K562 (cell line): ENCODE data around the gene MTG1. TPM values are rescaled to one million over a fixed set of nuclear protein-coding genes. Genes with fewer than 3 reads are reported as not detected.

Experiments used
- ATAC-seq: fragments of 200-7000 bp; cut with Tn5 transposase; 3 replicates; pipeline ENCODE4 v1.9.1; 2020; ENCODE audit warnings: moderate library complexity
- BruUV-seq: library from RNA; stranded (reverse); fragments of 400-500 nt; replicated peaks from 2 replicates; lab custom pipeline; 2021; lab: Mats Ljungman, UMichigan
- CTCF ChIA-PET: fragments of 300-600 bp; formaldehyde crosslinking; extraction: SDS; loops from one replicate; lab custom pipeline; 2021; ENCODE audit warnings: low intra/inter-chr PET ratio; lab: Yijun Ruan, JAX
- POLR2A ChIA-PET: fragments of 300-600, 350-650 bp; sonication (Branson Sonifier 250); formaldehyde crosslinking; extraction: SDS; loops from one replicate; lab custom pipeline; 2021; ENCODE audit warnings: antibody characterized with exemption, inconsistent platforms; lab: Yijun Ruan, JAX
- DNase-seq, 4 experiments: peaks; one replicate each; pipeline versions ENCODE4 v3.0.0 to v3.0.0-alpha.2; 2011 to 2018; ENCODE audit warnings: low spot score in 3 of 4, mixed read lengths in 3 of 4; ENCODE audit errors: extremely low read depth in 1 of 4
- FAIRE-seq: peaks from 2 replicates; lab custom pipeline; 2011; peaks lifted over from hg19 to GRCh38; lab: Jason Lieb, UNC
- H2AFZ ChIP-seq: 2 replicates; pipeline ENCODE4 v1.6.0; 2011; ENCODE audit warnings: low read depth, low read length, control low read depth, inconsistent platforms
- H3K27ac ChIP-seq: fragments of 200-600 bp; 3 replicates; pipeline ENCODE4 v1.8.0; 2011; ENCODE audit warnings: low read depth, mild to moderate bottlenecking, control low read depth, inconsistent platforms, low read length, moderate library complexity, mixed read lengths; ENCODE audit errors: extremely low read depth
- H3K27me3 ChIP-seq, 2 experiments: fragments of 300-600 bp in 1 of 2; 2 replicates in 1 of 2; 3 replicates in 1 of 2; pipeline versions ENCODE4 v1.6.0 to v1.8.0; 2011; ENCODE audit warnings: inconsistent platforms in 2 of 2, low read length in 2 of 2, mild to moderate bottlenecking in 1 of 2, mixed read lengths in 1 of 2, moderate library complexity in 1 of 2; ENCODE audit not compliant: control insufficient read depth in 2 of 2, insufficient read depth in 2 of 2
- H3K36me3 ChIP-seq: fragments of 300-600 bp; 3 replicates; pipeline ENCODE4 v1.8.0; 2011; ENCODE audit warnings: mild to moderate bottlenecking, low read length, inconsistent platforms; ENCODE audit not compliant: control insufficient read depth, insufficient read depth
- H3K4me1 ChIP-seq, 2 experiments: fragments of 200-600 bp in 1 of 2; replicated peaks in 1 of 2; 2 replicates in 1 of 2; 3 replicates in 1 of 2; pipeline versions ENCODE4 v1.5.1 to v1.8.0; 2011; ENCODE audit warnings: inconsistent platforms in 2 of 2, low read length in 2 of 2, mild to moderate bottlenecking in 1 of 2, mixed read lengths in 1 of 2, moderate library complexity in 1 of 2; ENCODE audit not compliant: control insufficient read depth in 2 of 2, insufficient read depth in 2 of 2
- H3K4me2 ChIP-seq: 2 replicates; pipeline ENCODE4 v1.6.1; 2011; ENCODE audit warnings: low read length, control low read depth, inconsistent platforms, mixed read lengths; ENCODE audit not compliant: insufficient read depth
- H3K4me3 ChIP-seq: fragments of 200-600 bp; sonication (generic), shearing (Covaris generic); 2 replicates; pipeline ENCODE4 v1.5.1; 2016; ENCODE audit warnings: control low read depth, inconsistent platforms
- H3K79me2 ChIP-seq: fragments of 200-600 bp; 3 replicates; pipeline ENCODE4 v1.8.0; 2011; ENCODE audit warnings: low read length, inconsistent platforms; ENCODE audit not compliant: control insufficient read depth, insufficient read depth
- H3K9ac ChIP-seq, 2 experiments: 2 replicates each; pipeline versions ENCODE4 v1.6.0 to v1.6.1; 2011; ENCODE audit warnings: low read depth in 2 of 2, low read length in 2 of 2, control low read depth in 1 of 2, inconsistent platforms in 1 of 2, mild to moderate bottlenecking in 1 of 2, mixed read lengths in 1 of 2; ENCODE audit not compliant: insufficient read depth in 1 of 2
- H3K9me1 ChIP-seq: one replicate; pipeline ENCODE4 v1.6.0; 2011; ENCODE audit warnings: inconsistent platforms, mild to moderate bottlenecking, low read length, moderate library complexity; ENCODE audit not compliant: control insufficient read depth, insufficient read depth
- H3K9me3 ChIP-seq: replicated peaks from 2 replicates; pipeline ENCODE4 v1.5.1; 2011; ENCODE audit warnings: low read depth, low read length, inconsistent platforms; ENCODE audit not compliant: control insufficient read depth, insufficient read depth
- H4K20me1 ChIP-seq: replicated peaks from 2 replicates; pipeline ENCODE4 v1.6.1; 2011; ENCODE audit warnings: low read length, inconsistent platforms, mixed read lengths; ENCODE audit not compliant: control insufficient read depth, insufficient read depth
- ATF7 ChIP-seq: fragments of 450-650 bp; IDR thresholded peaks from 2 replicates; pipeline ENCODE4 v1.7.1; 2014; ENCODE audit warnings: mild to moderate bottlenecking, moderate library complexity
- BRD4 ChIP-seq: fragments of 200-600 bp; sonication (generic); IDR thresholded peaks from 2 replicates; pipeline ENCODE4 v1.6.1; 2017; ENCODE audit warnings: inconsistent platforms
- GATAD2B ChIP-seq: fragments of 450-650 bp; IDR thresholded peaks from 2 replicates; pipeline ENCODE4 v1.6.1; 2017; ENCODE audit warnings: mild to moderate bottlenecking, borderline replicate concordance
- HCFC1 ChIP-seq: IDR thresholded peaks from 2 replicates; pipeline ENCODE4 v1.6.1; 2012; ENCODE audit warnings: low read depth, low read length, improper control_type of control experiment
- PRDM10 ChIP-seq: fragments of 450-650 bp; IDR thresholded peaks from 2 replicates; pipeline ENCODE4 v1.6.1; 2018; ENCODE audit not compliant: partially characterized antibody
- ZC3H11A ChIP-seq: IDR thresholded peaks from 2 replicates; pipeline ENCODE4 v1.6.1; 2012; ENCODE audit warnings: low read depth, low read length, improper control_type of control experiment
- ZNF274 ChIP-seq: IDR thresholded peaks from 2 replicates; pipeline ENCODE4 v1.6.1; 2011; ENCODE audit warnings: low read depth, mild to moderate bottlenecking, low read length, moderate library complexity, borderline replicate concordance
- ZNF277 ChIP-seq: fragments of 250-450 bp; sonication (Bioruptor Pico); IDR thresholded peaks from 2 replicates; pipeline ENCODE4 v1.8.0; 2022; ENCODE audit warnings: inconsistent platforms, mild to moderate bottlenecking, moderate library complexity, borderline replicate concordance
- WGBS: fragments of 100-300 bp; shearing (Covaris generic); methylation state at CpG from one replicate; pipeline ENCODE4 v1.1.6; 2016; ENCODE audit warnings: low coverage, mixed read lengths; ENCODE audit not compliant: insufficient coverage; ENCODE audit errors: missing lambda C conversion rate; 5-methylcytosine and 5-hydroxymethylcytosine counted together
- in situ Hi-C: fragments of 300-500 bp; cut with MboI; formaldehyde crosslinking; loops from 4 replicates; pipeline ENCODE4 v1.15.0; 2018; ENCODE audit warnings: inconsistent platforms, mixed read lengths
- intact Hi-C: fragments of 100-400 bp; cut with micrococcal nuclease; formaldehyde crosslinking; loops from 2 replicates; pipeline ENCODE4 v1.14.2; 2022
- polyA plus RNA-seq, 8 experiments: library from polyadenylated mRNA; depleted of rRNA in 4 of 8; stranded (reverse) in 5 of 8; unstranded in 3 of 8; fragments of >200 nt; fragmentation: Nextera tagmentation in 2 of 8; fragmentation: Illumina TruSeq in 1 of 8; extraction: Ambion mirVana in 2 of 8; extraction: Trizol in 1 of 8; gene quantifications; 2 replicates each; pipeline versions ENCODE4 v1.2.1 to v1.2.3, GENCODE V29; 2011 to 2014; ENCODE audit warnings: inconsistent platforms in 1 of 8, missing spikeins in 1 of 8
- total RNA-seq, 7 experiments: library from RNA; depleted of rRNA in 6 of 7; stranded (reverse); fragments of >200 nt in 6 of 7; fragmentation: Illumina TruSeq in 2 of 7; extraction: Trizol in 2 of 7; gene quantifications; 2 replicates each; pipeline versions ENCODE4 v1.2.1 to v1.2.3, GENCODE V29; 2011 to 2021; ENCODE audit warnings: low replicate concordance in 1 of 7

Gene MTG1
- total and polyA plus RNA-seq, 9 of the 15 experiments (the other 6 are each of a cell fraction or from before 2014, with no cell fraction given) = 2.8 to 28.2 (median 15.4) TPM

GRCh38 chr10:133452453-133452852 is 58.5 kb downstream of the MTG1 start:
- Histone ChIP-seq H3K9ac (no peak overlapping the region), H3K27me3 (peaks cover 0 to 25% of the 10 kb centered on the region in 2 experiments; a peak in 2 of 5 replicates), H3K36me3 (no peaks in the 10 kb centered on the region), H3K9me3 (0 out of 2 replicates have a peak, but pooled peaks cover 2% of the 10 kb centered on the region), H2AFZ (no peak overlapping the region), H3K4me3 (no peak overlapping the region), H3K9me1 (no peaks in the 10 kb centered on the region), H3K27ac (no peak overlapping the region), H3K4me1 (peaks cover 0 to 33% of the 10 kb centered on the region in 2 experiments; a peak in 2 of 5 replicates), H4K20me1 (no peaks in the 10 kb centered on the region), H3K79me2 (no peaks in the 10 kb centered on the region; the same call in 2 of the 3 replicates), H3K4me2 (no peak overlapping the region)
- ChIA-PET CTCF (interaction anchor here (0.6 kb wide), 1 partner anchor 53 kb away, joined by 3 read pairs; no protein-coding TSS in a partner anchor), POLR2A (interaction anchor here (2.3 kb wide), 1 partner anchor 10 kb away, joined by 7 read pairs; no protein-coding TSS in a partner anchor)
- in situ Hi-C loops = no loop called here
- intact Hi-C loops = no loop called here
- TF ChIP-seq GATAD2B (no peak), HCFC1 (no peak), PRDM10 (peak; percentile 93), ZC3H11A (no peak), ZNF277 (no peak), ATF7 (peak; percentile 20; the same call in 1 of the 2 replicates), ZNF274 (no peak), BRD4 (no peak)
- no peak for ATAC-seq
- FAIRE-seq = no peak
- WGBS = 4% methylated on average over 4 of the region's 4 CpGs
- no TSS peak for BruUV-seq
- DNase-seq = no peak
